Smooth muscle cell (in vitro differentiated cells): ENCODE measurements around the gene FHDC1. TPM values are rescaled to one million over a fixed set of nuclear protein-coding genes. Genes with fewer than 3 reads are reported as not detected.
A peak's percentile ranks its signal among the peaks of the same experiment; 100 is the strongest.

ENCODE experiments used
- DNase-seq: peaks from one replicate; lab custom pipeline; 2025; ENCODE audit not compliant: unreplicated experiment; lab: John Stamatoyannopoulos, UW
- H2AFZ ChIP-seq: fragments of 200-600 bp; sonication (generic); 2 replicates; pipeline ENCODE4 v1.6.0; 2016; ENCODE audit warnings: antibody characterized with exemption, low read depth, mild to moderate bottlenecking
- H3F3A ChIP-seq: fragments of 200-600 bp; sonication (generic); 2 replicates; pipeline ENCODE4 v1.6.0; 2017; ENCODE audit warnings: antibody characterized with exemption, low read depth
- H3K27ac ChIP-seq: fragments of 200-600 bp; sonication (generic); 2 replicates; pipeline ENCODE4 v1.5.1; 2016; ENCODE audit warnings: low read depth, mild to moderate bottlenecking
- H3K27me3 ChIP-seq: fragments of 200-600 bp; sonication (generic); 2 replicates; pipeline ENCODE4 v1.6.1; 2016; ENCODE audit warnings: low read depth, mild to moderate bottlenecking
- H3K36me3 ChIP-seq: fragments of 200-600 bp; sonication (generic); 2 replicates; pipeline ENCODE4 v1.5.1; 2016; ENCODE audit warnings: low read depth
- H3K4me1 ChIP-seq: fragments of 200-600 bp; sonication (generic); 2 replicates; pipeline ENCODE4 v1.5.1; 2016; ENCODE audit warnings: low read depth
- H3K4me2 ChIP-seq: fragments of 200-600 bp; sonication (generic); 2 replicates; pipeline ENCODE4 v1.6.0; 2016; ENCODE audit warnings: mild to moderate bottlenecking
- H3K4me3 ChIP-seq: fragments of 200-600 bp; sonication (generic); 2 replicates; pipeline ENCODE4 v1.5.1; 2016; ENCODE audit warnings: mild to moderate bottlenecking
- H3K79me2 ChIP-seq: fragments of 200-600 bp; sonication (generic); 2 replicates; pipeline ENCODE4 v1.6.0; 2016; ENCODE audit warnings: low read depth, mild to moderate bottlenecking
- H3K9ac ChIP-seq: fragments of 200-600 bp; sonication (generic); 2 replicates; pipeline ENCODE4 v1.6.0; 2016; ENCODE audit warnings: low read depth
- H3K9me3 ChIP-seq: fragments of 200-600 bp; sonication (generic); replicated peaks from 2 replicates; pipeline ENCODE4 v1.5.1; 2016; ENCODE audit warnings: low read depth
- H4K20me1 ChIP-seq: fragments of 200-600 bp; sonication (generic); 2 replicates; pipeline ENCODE4 v1.6.0; 2016; ENCODE audit warnings: low read depth
- CTCF ChIP-seq: fragments of 200-600 bp; sonication (generic); IDR thresholded peaks from 2 replicates; pipeline ENCODE4 v1.5.1; 2017; ENCODE audit warnings: borderline replicate concordance, mild to moderate bottlenecking, antibody characterized with exemption; ENCODE audit not compliant: insufficient read depth, poor library complexity, severe bottlenecking
- WGBS: methylation state at CpG from one replicate; pipeline ENCODE4 v1.1.7; 2016; ENCODE audit warnings: low lambda C conversion rate; 5-methylcytosine and 5-hydroxymethylcytosine counted together
- polyA plus RNA-seq: library from polyadenylated mRNA; unstranded; fragments of >200 nt; fragmentation: Nextera tagmentation; extraction: Ambion mirVana; gene quantifications from 2 replicates; pipeline ENCODE4 v1.2.1, GENCODE V29; 2016
- total RNA-seq: library from RNA; depleted of rRNA; stranded (reverse); fragments of >200 nt; gene quantifications from 2 replicates; pipeline ENCODE4 v1.2.3, GENCODE V29; 2014

The FHDC1 gene
- total and polyA plus RNA-seq, 2 experiments from 2014 or later = 0.49 to 3.0 TPM

DNA sequence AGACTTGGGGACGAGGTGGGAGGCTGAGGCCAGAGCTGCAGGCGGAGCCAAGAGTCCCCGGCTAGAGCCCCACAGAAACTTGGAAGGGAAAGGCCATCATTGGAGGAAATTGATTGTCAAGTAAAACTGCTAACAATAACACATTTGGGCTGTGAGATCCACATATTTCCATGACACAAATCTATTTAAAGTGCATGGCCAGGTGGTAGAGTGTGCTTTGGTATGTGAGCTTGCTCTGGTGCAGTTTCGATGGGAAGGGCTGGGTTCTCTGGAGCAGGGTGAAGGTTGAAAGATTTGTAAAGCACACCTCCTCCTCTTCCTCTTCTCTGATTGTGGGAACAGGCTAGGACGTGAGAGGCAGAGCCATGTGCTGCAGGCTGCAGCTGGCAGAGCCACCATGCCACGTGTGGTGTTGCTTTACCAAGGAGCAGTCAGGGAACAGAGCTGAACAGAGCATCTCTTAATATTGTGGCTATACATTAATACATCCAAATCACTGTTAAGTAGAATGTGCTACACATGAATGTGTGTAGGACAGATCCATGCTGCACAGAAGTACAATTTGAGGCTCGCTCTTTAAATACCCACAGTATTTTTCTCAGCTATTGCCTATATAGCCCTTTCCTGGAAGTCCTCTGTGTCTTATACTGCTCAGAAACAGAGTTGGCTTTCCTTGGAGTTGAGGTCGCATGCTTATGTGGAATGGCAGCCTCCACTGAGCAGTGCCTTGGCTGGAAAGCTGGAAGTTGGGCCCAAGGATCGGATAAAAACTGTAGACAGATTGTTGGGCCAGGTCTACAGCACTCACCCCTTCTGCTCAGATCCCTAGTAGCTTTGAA lies 37.7 kb downstream of the FHDC1 start:
- H3F3A ChIP-seq = no peaks in the 10 kb centered on the region
- H3K9me3 ChIP-seq = no peaks in the 10 kb centered on the region
- H3K36me3 ChIP-seq = no peaks in the 10 kb centered on the region
- DNase-seq = no peak
- H2AFZ ChIP-seq = no peak overlapping the region
- no peak overlapping the region for H3K4me3 ChIP-seq
- no peaks in the 10 kb centered on the region for H3K4me1 ChIP-seq
- no peaks in the 10 kb centered on the region for H3K79me2 ChIP-seq
- peak overlapping the region; percentile 37 for H3K4me2 ChIP-seq
- no peaks in the 10 kb centered on the region for H4K20me1 ChIP-seq
- H3K27ac ChIP-seq = peak overlapping the region; percentile 64
- WGBS = 95% methylated on average over 9 of the region's 9 CpGs
- no peak overlapping the region for H3K9ac ChIP-seq
- no peaks in the 10 kb centered on the region for H3K27me3 ChIP-seq
- no peak for TF ChIP-seq CTCF

DNA sequence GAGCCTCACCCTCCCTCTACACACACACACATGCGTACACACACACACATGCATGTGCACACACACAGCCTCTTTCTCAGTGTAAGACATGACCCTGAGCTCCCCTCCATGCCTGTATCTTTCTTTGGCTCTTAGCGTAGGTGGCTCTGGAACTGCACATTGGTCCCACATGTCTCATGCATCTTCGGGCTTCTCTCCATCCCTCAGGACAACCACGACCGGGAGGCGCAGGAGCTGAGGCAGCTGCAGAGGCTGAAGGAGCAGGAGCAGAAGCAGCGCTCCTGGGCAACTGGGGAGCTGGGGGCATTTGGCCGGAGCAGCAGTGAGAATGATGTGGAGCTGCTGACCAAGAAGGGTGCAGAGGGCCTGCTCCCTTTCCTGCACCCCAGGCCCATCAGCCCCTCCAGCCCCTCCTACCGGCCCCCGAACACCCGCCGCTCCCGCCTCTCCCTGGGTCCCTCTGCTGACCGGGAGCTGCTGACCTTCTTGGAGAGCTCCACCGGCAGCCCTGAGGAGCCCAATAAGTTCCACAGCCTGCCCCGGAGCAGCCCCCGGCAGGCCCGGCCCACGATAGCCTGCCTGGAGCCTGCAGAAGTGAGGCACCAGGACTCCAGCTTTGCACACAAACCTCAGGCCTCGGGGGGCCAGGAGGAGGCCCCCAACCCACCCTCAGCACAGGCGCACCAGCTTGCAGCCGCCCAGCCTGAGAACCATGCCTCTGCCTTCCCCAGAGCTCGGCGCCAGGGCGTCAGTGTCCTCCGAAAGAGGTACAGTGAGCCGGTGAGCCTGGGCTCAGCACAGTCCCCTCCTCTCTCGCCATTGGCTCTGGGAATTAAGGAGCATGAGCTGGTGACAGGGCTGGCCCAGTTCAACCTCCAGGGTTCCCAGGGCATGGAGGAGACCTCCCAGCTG lies 38.6 kb downstream of the FHDC1 start:
- H2AFZ ChIP-seq = no peak overlapping the region
- no peak for TF ChIP-seq CTCF
- 95% methylated on average over 28 of the region's 28 CpGs for WGBS
- no peak overlapping the region for H3K9ac ChIP-seq
- H3K4me1 ChIP-seq = no peaks in the 10 kb centered on the region
- DNase-seq = no peak
- H3K4me2 ChIP-seq = no peak overlapping the region
- H3F3A ChIP-seq = no peaks in the 10 kb centered on the region
- no peaks in the 10 kb centered on the region for H3K79me2 ChIP-seq
- H3K9me3 ChIP-seq = no peaks in the 10 kb centered on the region
- H4K20me1 ChIP-seq = no peaks in the 10 kb centered on the region
- H3K4me3 ChIP-seq = no peak overlapping the region
- H3K27me3 ChIP-seq = no peaks in the 10 kb centered on the region
- no peaks in the 10 kb centered on the region for H3K36me3 ChIP-seq
- no peak overlapping the region for H3K27ac ChIP-seq

DNA sequence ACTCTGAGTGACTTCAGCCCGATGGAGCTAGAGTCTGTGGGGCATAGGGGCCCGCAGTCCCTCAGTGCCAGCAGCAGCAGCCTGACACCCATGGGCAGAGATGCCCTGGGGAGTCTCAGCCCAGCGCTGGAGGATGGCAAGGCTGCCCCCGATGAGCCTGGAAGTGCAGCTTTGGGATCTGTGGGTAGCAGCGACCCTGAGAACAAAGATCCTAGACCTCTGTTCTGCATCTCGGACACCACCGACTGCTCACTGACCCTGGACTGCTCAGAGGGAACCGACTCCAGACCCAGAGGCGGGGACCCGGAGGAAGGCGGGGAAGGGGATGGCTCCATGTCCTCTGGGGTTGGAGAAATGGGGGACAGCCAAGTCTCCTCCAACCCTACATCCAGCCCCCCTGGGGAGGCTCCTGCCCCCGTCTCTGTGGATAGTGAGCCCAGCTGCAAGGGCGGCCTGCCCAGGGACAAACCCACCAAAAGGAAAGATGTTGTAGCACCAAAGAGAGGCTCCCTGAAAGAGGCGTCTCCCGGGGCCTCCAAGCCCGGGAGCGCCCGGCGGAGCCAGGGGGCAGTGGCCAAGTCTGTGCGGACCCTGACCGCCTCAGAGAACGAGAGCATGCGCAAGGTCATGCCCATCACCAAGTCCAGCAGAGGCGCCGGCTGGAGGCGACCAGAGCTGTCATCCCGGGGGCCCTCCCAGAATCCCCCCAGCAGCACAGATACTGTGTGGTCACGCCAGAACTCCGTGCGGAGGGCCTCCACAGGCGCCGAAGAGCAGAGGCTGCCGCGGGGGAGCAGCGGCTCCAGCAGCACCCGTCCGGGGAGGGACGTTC lies 39.5 kb downstream of the FHDC1 start:
- Histone ChIP-seq H3F3A (no peaks in the 10 kb centered on the region), H3K79me2 (no peaks in the 10 kb centered on the region), H3K36me3 (no peaks in the 10 kb centered on the region), H4K20me1 (no peaks in the 10 kb centered on the region), H3K4me3 (no peak overlapping the region), H3K4me1 (no peaks in the 10 kb centered on the region), H2AFZ (no peak overlapping the region), H3K9me3 (no peaks in the 10 kb centered on the region), H3K27me3 (no peaks in the 10 kb centered on the region), H3K4me2 (no peak overlapping the region), H3K9ac (no peak overlapping the region), H3K27ac (no peak overlapping the region)
- 94% methylated on average over 38 of the region's 38 CpGs for WGBS
- no peak for DNase-seq
- TF ChIP-seq CTCF = no peak
